NCI-H1436 (cell line): ENCODE measurements around the gene RCOR1.
A peak's percentile ranks its signal among the peaks of the same experiment; 100 is the strongest.
"Not testable (repeated sequence)": the region's sequence is repeated elsewhere in the genome, so short reads cannot be mapped to it uniquely, and the experiment has no call there.

Experiments
- DNase-seq: peaks from one replicate; lab custom pipeline; 2025; lab: John Stamatoyannopoulos, UW

RCOR1 gene

GRCh38 chr14:102593061-102593824 is 794 bp downstream of the RCOR1 start:
- no peak for DNase-seq

- DNase-seq: no peak
These were observed 1.3 kb downstream of the RCOR1 start for GRCh38 chr14:102593825-102594137.

GRCh38 chr14:102594514-102595175 is 2.2 kb downstream of the RCOR1 start:
- DNase-seq: peak; percentile 42

GRCh38 chr14:102601378-102601925 is 9.0 kb downstream of the RCOR1 start:
- DNase-seq: no peak

- no peak for DNase-seq
These were observed 10.2 kb downstream of the RCOR1 start for GRCh38 chr14:102602421-102603292.

- DNase-seq: no peak
These were observed 11.0 kb downstream of the RCOR1 start for GRCh38 chr14:102603293-102603907.

- DNase-seq: no peak
These were observed 11.7 kb downstream of the RCOR1 start for GRCh38 chr14:102604183-102604582.

GRCh38 chr14:102605029-102605428 is 12.6 kb downstream of the RCOR1 start:
- DNase-seq: no peak

- no peak for DNase-seq
These were observed 13.8 kb downstream of the RCOR1 start for GRCh38 chr14:102606296-102606695.

GRCh38 chr14:102608064-102608446 is 15.6 kb downstream of the RCOR1 start:
- no peak for DNase-seq

GRCh38 chr14:102610968-102611811 is 18.7 kb downstream of the RCOR1 start:
- no peak for DNase-seq

- no peak for DNase-seq
These were observed 23.9 kb downstream of the RCOR1 start for GRCh38 chr14:102616318-102616717.

- no peak for DNase-seq
These were observed 24.4 kb downstream of the RCOR1 start for GRCh38 chr14:102616799-102617198.

- not testable (repeated sequence) for DNase-seq
These were observed 26.6 kb downstream of the RCOR1 start for GRCh38 chr14:102619012-102619411.

- DNase-seq: no peak
These were observed 28.0 kb downstream of the RCOR1 start for GRCh38 chr14:102620413-102620812.

- no peak for DNase-seq
These were observed 29.9 kb downstream of the RCOR1 start for GRCh38 chr14:102622262-102622885.

GRCh38 chr14:102624666-102625065 is 32.2 kb downstream of the RCOR1 start:
- DNase-seq: no peak

GRCh38 chr14:102625564-102626296 is 33.3 kb downstream of the RCOR1 start:
- no peak for DNase-seq

GRCh38 chr14:102626530-102626929 is 34.1 kb downstream of the RCOR1 start:
- DNase-seq: no peak

- no peak for DNase-seq
These were observed 36.6 kb downstream of the RCOR1 start for GRCh38 chr14:102629011-102629444.
